IMR-90 (cell line): Measurements from ENCODE around the gene SPATA33. TPM values are rescaled to one million over a fixed set of nuclear protein-coding genes. Genes with fewer than 3 reads are reported as not detected.

Experiments
- ATAC-seq: fragments of 200-7000 bp; cut with Tn5 transposase; 2 replicates; pipeline ENCODE4 v1.9.1; 2020; ENCODE audit warnings: low read depth, mild to moderate bottlenecking, moderate library complexity
- BruUV-seq: library from RNA; stranded (reverse); fragments of 400-500 nt; replicated peaks from 2 replicates; lab custom pipeline; 2021; lab: Mats Ljungman, UMichigan
- CTCF ChIA-PET: fragments of 300-600 bp; formaldehyde crosslinking; extraction: SDS; loops from one replicate; lab custom pipeline; 2021; ENCODE audit warnings: antibody characterized with exemption; lab: Yijun Ruan, JAX
- POLR2A ChIA-PET: fragments of 300-600 bp; sonication (Branson Sonifier 250); formaldehyde crosslinking; loops from one replicate; lab custom pipeline; 2022; ENCODE audit warnings: antibody characterized with exemption; ENCODE audit not compliant: unreplicated experiment; lab: Charles Lee
- DNase-seq: peaks from one replicate; pipeline ENCODE4 v3.0.0; 2013
- H2AFZ ChIP-seq: replicated peaks from 2 replicates; pipeline ENCODE3; 2013; ENCODE audit warnings: low read length, mild to moderate bottlenecking; ENCODE audit not compliant: poor library complexity
- H2AK5ac ChIP-seq: 2 replicates; pipeline ENCODE4 v1.6.1; 2013; ENCODE audit warnings: low read depth, low read length, inconsistent platforms
- H2AK9ac ChIP-seq: replicated peaks from 2 replicates; pipeline ENCODE3; 2013; ENCODE audit warnings: mild to moderate bottlenecking, low read depth, low read length, moderate library complexity; ENCODE audit not compliant: poor library complexity
- H2BK120ac ChIP-seq: 2 replicates; pipeline ENCODE4 v1.6.1; 2013; ENCODE audit warnings: low read depth, low read length, inconsistent platforms
- H2BK15ac ChIP-seq: 3 replicates; pipeline ENCODE4 v1.6.1; 2013; ENCODE audit warnings: low read depth, low read length, inconsistent platforms
- H2BK20ac ChIP-seq: 2 replicates; pipeline ENCODE4 v1.6.1; 2013; ENCODE audit warnings: low read depth, mild to moderate bottlenecking, inconsistent platforms, low read length, moderate library complexity
- H2BK5ac ChIP-seq: 2 replicates; pipeline ENCODE4 v1.6.1; 2013; ENCODE audit warnings: mild to moderate bottlenecking, low read depth, low read length, inconsistent platforms; ENCODE audit not compliant: poor library complexity, severe bottlenecking
- H3K14ac ChIP-seq: replicated peaks from 2 replicates; pipeline ENCODE4 v1.6.1; 2013; ENCODE audit warnings: low read depth, low read length, inconsistent platforms
- H3K18ac ChIP-seq: 2 replicates; pipeline ENCODE4 v1.6.1; 2013; ENCODE audit warnings: low read depth, low read length, control low read depth
- H3K23ac ChIP-seq: 2 replicates; pipeline ENCODE4 v1.6.1; 2013; ENCODE audit warnings: low read depth, low read length, inconsistent platforms
- H3K27ac ChIP-seq: 2 replicates; pipeline ENCODE4 v1.5.1; 2013; ENCODE audit warnings: mild to moderate bottlenecking, control low read depth, low read length; ENCODE audit not compliant: insufficient read depth
- H3K27me3 ChIP-seq: 2 replicates; pipeline ENCODE4 v1.6.1; 2013; ENCODE audit warnings: low read length; ENCODE audit not compliant: control insufficient read depth, insufficient read depth
- H3K36me3 ChIP-seq: 2 replicates; pipeline ENCODE4 v1.6.1; 2013; ENCODE audit warnings: low read length, mixed read lengths; ENCODE audit not compliant: control insufficient read depth, insufficient read depth
- H3K4ac ChIP-seq: 2 replicates; pipeline ENCODE4 v1.6.1; 2013; ENCODE audit warnings: low read depth, low read length, inconsistent platforms
- H3K4me1 ChIP-seq: 2 replicates; pipeline ENCODE4 v1.6.1; 2013; ENCODE audit warnings: low read length, mixed read lengths; ENCODE audit not compliant: control insufficient read depth, insufficient read depth
- H3K4me2 ChIP-seq: 2 replicates; pipeline ENCODE4 v1.6.1; 2013; ENCODE audit warnings: low read depth, mild to moderate bottlenecking, control low read depth, low read length, moderate library complexity
- H3K4me3 ChIP-seq: 2 replicates; pipeline ENCODE4 v1.5.1; 2013; ENCODE audit warnings: low read depth, mild to moderate bottlenecking, control low read depth, low read length, moderate library complexity; ENCODE audit not compliant: insufficient read depth
- H3K56ac ChIP-seq: 2 replicates; pipeline ENCODE4 v1.6.1; 2013; ENCODE audit warnings: low read length, inconsistent platforms; ENCODE audit not compliant: insufficient read depth; ENCODE audit errors: extremely low read depth
- H3K79me1 ChIP-seq, 2 experiments: 2 replicates each; pipeline ENCODE4 v1.6.1; 2013; ENCODE audit warnings: low read length in 2 of 2, inconsistent platforms in 1 of 2, low read depth in 1 of 2
- H3K9ac ChIP-seq: 2 replicates; pipeline ENCODE4 v1.6.1; 2013; ENCODE audit warnings: low read depth, low read length, control low read depth
- H3K9me1 ChIP-seq: 2 replicates; pipeline ENCODE4 v1.6.1; 2013; ENCODE audit warnings: low read length, inconsistent platforms; ENCODE audit not compliant: insufficient read depth
- H3K9me3 ChIP-seq: 2 replicates; pipeline ENCODE4 v1.6.1; 2013; ENCODE audit warnings: low read length; ENCODE audit not compliant: control insufficient read depth, insufficient read depth
- H4K20me1 ChIP-seq: 2 replicates; pipeline ENCODE4 v1.6.1; 2013; ENCODE audit warnings: low read length, inconsistent platforms; ENCODE audit not compliant: insufficient read depth
- H4K5ac ChIP-seq: 2 replicates; pipeline ENCODE4 v1.6.1; 2013; ENCODE audit warnings: mild to moderate bottlenecking, low read depth, low read length, control low read depth
- H4K8ac ChIP-seq, 2 experiments: 2 replicates each; pipeline ENCODE4 v1.6.1; 2013; ENCODE audit warnings: low read depth in 2 of 2, low read length in 2 of 2, control low read depth in 1 of 2, inconsistent platforms in 1 of 2
- H4K91ac ChIP-seq: 2 replicates; pipeline ENCODE4 v1.6.1; 2013; ENCODE audit warnings: low read depth, low read length, inconsistent platforms; ENCODE audit not compliant: insufficient read depth
- BHLHE40 ChIP-seq: fragments of 150-350 bp; IDR thresholded peaks from 2 replicates; pipeline ENCODE4 v1.6.1; 2016; ENCODE audit warnings: mild to moderate bottlenecking, low read depth, low read length
- CEBPB ChIP-seq: IDR thresholded peaks from 2 replicates; pipeline ENCODE4 v1.6.1; 2012; ENCODE audit warnings: low read depth, low read length, improper control_type of control experiment
- CHD1 ChIP-seq: IDR thresholded peaks from 2 replicates; pipeline ENCODE4 v1.6.1; 2012; ENCODE audit warnings: low read depth, low read length, improper control_type of control experiment
- ELK1 ChIP-seq: fragments of 150-350 bp; IDR thresholded peaks from 2 replicates; pipeline ENCODE4 v1.6.1; 2016; ENCODE audit warnings: low read depth, mild to moderate bottlenecking, low read length, moderate library complexity, borderline replicate concordance
- FOS ChIP-seq: fragments of 150-350 bp; IDR thresholded peaks from 2 replicates; pipeline ENCODE4 v1.6.1; 2016; ENCODE audit warnings: low read depth, low read length
- MAFK ChIP-seq: IDR thresholded peaks from 2 replicates; pipeline ENCODE4 v1.6.1; 2012; ENCODE audit warnings: low read depth, low read length, improper control_type of control experiment
- MAZ ChIP-seq: IDR thresholded peaks from 2 replicates; pipeline ENCODE4 v1.6.1; 2012; ENCODE audit warnings: low read depth, mild to moderate bottlenecking, low read length, improper control_type of control experiment, moderate library complexity, borderline replicate concordance
- MXI1 ChIP-seq: IDR thresholded peaks from 2 replicates; pipeline ENCODE4 v1.6.1; 2012; ENCODE audit warnings: low read depth, mild to moderate bottlenecking, low read length, moderate library complexity, borderline replicate concordance
- NFE2L2 ChIP-seq: fragments of 150-350 bp; IDR thresholded peaks from 2 replicates; pipeline ENCODE4 v1.6.1; 2016; ENCODE audit warnings: low read depth, mild to moderate bottlenecking, low read length
- POLR2A ChIP-seq: IDR thresholded peaks from 2 replicates; pipeline ENCODE4 v1.6.1; 2012; ENCODE audit warnings: mild to moderate bottlenecking, low read depth, low read length
- RCOR1 ChIP-seq: IDR thresholded peaks from 2 replicates; pipeline ENCODE4 v1.6.1; 2012; ENCODE audit warnings: mild to moderate bottlenecking, low read length, improper control_type of control experiment; ENCODE audit not compliant: insufficient replicate concordance
- RFX5 ChIP-seq: IDR thresholded peaks from 2 replicates; pipeline ENCODE4 v1.8.0; 2012; ENCODE audit warnings: low read depth, mild to moderate bottlenecking, low read length, moderate library complexity
- SMC3 ChIP-seq: fragments of 150-350 bp; IDR thresholded peaks from 2 replicates; pipeline ENCODE4 v1.6.1; 2016; ENCODE audit warnings: low read depth, mild to moderate bottlenecking, antibody characterized with exemption, low read length, moderate library complexity
- USF2 ChIP-seq: fragments of 150-350 bp; IDR thresholded peaks from 2 replicates; pipeline ENCODE4 v1.6.1; 2017; ENCODE audit warnings: mild to moderate bottlenecking, antibody characterized with exemption, low read length, low read depth
- whole genome bisulfite sequencing, 2 experiments: methylation state at CpG; one replicate each; pipeline versions ENCODE4 v1.1.5 to v1.1.7; 2013; ENCODE audit warnings: missing lambda C conversion rate in 2 of 2; ENCODE audit not compliant: insufficient read length in 1 of 2; ENCODE audit errors: extremely low coverage in 2 of 2; 5-methylcytosine and 5-hydroxymethylcytosine counted together
- dilution Hi-C: fragments of 300-500 bp; cut with HindIII; formaldehyde crosslinking; loops from one replicate; pipeline ENCODE4 v1.14.3; 2018; ENCODE audit warnings: low sequenced_read_pairs; ENCODE audit not compliant: unreplicated experiment
- in situ Hi-C: fragments of 300-500 bp; cut with MboI; formaldehyde crosslinking; loops from 3 replicates; pipeline ENCODE4 v1.14.3; 2019; ENCODE audit warnings: low sequenced_read_pairs, inconsistent platforms, mixed read lengths
- intact Hi-C: fragments of 100-400 bp; cut with micrococcal nuclease; formaldehyde crosslinking; loops from 2 replicates; pipeline ENCODE4 v1.10.0; 2022
- polyA plus RNA-seq, 3 experiments: library from polyadenylated mRNA; depleted of rRNA; stranded (reverse); fragments of >200 nt; gene quantifications; 2 replicates each; pipeline ENCODE4 v1.2.3, GENCODE V29; 2012; ENCODE audit warnings: low replicate concordance in 1 of 3
- total RNA-seq: library from RNA; depleted of rRNA; stranded (reverse); fragments of >200 nt; gene quantifications from 2 replicates; pipeline ENCODE4 v1.2.3, GENCODE V29; 2012
- TF ChIP-seq, protein P1 (sequence below): conservative IDR thresholded peaks from 2 replicates; pipeline ENCODE4 v1.5.1; 2012; ENCODE audit warnings: mild to moderate bottlenecking, low read depth, low read length, improper control_type of control experiment

The SPATA33 gene
- total and polyA plus RNA-seq, 2 of the 4 experiments (the other 2 are of a cell fraction), result 0.90 to 3.4 TPM

DNA sequence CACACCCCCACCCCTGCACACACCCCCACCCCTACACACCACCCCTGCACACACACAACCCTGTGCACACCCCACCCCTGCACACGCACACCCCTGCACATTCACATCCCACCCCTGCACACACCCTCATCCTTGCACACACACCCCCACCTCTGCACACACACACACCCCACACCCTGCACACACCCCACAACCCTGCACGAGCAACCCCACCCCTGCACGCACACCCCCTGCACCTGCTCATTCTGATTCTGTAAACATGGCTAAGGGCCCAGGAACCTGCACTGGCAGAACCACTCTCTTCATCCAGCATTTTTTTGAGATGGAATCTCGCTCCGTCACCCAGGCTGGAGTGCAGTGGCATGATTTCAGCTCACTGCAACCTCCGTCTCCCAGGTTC is 18.3 kb upstream of the SPATA33 start:
- Histone ChIP-seq H3K9me1 (no peaks in the 10 kb centered on the region), H4K5ac (no peak overlapping the region), H3K4me1 (peaks cover 2% of the 10 kb centered on the region; the same call in 1 of the 2 replicates), H3K27me3 (peaks cover under 1% of the 10 kb centered on the region; the same call in 1 of the 2 replicates), H4K8ac (no peak overlapping the region), H3K4me2 (no peak overlapping the region), H2BK5ac (no peak overlapping the region), H3K23ac (no peak overlapping the region), H3K18ac (no peak overlapping the region), H4K91ac (no peak overlapping the region), H2AK9ac (no peak overlapping the region), H2BK20ac (no peak overlapping the region), H3K4ac (no peak overlapping the region), H2BK15ac (no peak overlapping the region), H3K9ac (no peak overlapping the region), H3K4me3 (no peak overlapping the region), H3K9me3 (no peaks in the 10 kb centered on the region), H2AK5ac (no peak overlapping the region), H4K20me1 (no peaks in the 10 kb centered on the region; the same call in 1 of the 2 replicates), H2BK120ac (no peak overlapping the region), H2AFZ (no peak overlapping the region), H3K36me3 (peaks cover 5% of the 10 kb centered on the region; the same call in 1 of the 2 replicates), H3K79me1 (peaks cover 0 to 3% of the 10 kb centered on the region in 2 experiments; a peak in 1 of 4 replicates), H3K27ac (no peak overlapping the region), H3K56ac (no peak overlapping the region), H3K14ac (no peak overlapping the region)
- CTCF ChIA-PET, result no interaction called here
- intact Hi-C loops (no loop called here), in situ Hi-C loops (no loop called here), dilution Hi-C loops (no loop called here)
- no peak for ATAC-seq
- no peak for DNase-seq
- no TSS peak for BruUV-seq
- WGBS, 2 experiments, result 82% methylated on average over 5 of the region's 6 CpGs; no CpG with 5 or more reads in 1 of the 2 experiments
- POLR2A ChIA-PET, result no interaction called here
- no peak for TF ChIP-seq MAZ
- TF ChIP-seq RFX5, result no peak
- no peak for TF ChIP-seq SMC3
- TF ChIP-seq CEBPB, result no peak
- no peak for TF ChIP-seq USF2
- no peak for TF ChIP-seq BHLHE40
- no peak for TF ChIP-seq POLR2A
- no peak for TF ChIP-seq MAFK
- no peak for TF ChIP-seq MXI1
- TF ChIP-seq CHD1, result no peak
- no peak for TF ChIP-seq FOS
- TF ChIP-seq NFE2L2, result no peak
- no peak for TF ChIP-seq RCOR1
- TF ChIP-seq, protein P1, sequence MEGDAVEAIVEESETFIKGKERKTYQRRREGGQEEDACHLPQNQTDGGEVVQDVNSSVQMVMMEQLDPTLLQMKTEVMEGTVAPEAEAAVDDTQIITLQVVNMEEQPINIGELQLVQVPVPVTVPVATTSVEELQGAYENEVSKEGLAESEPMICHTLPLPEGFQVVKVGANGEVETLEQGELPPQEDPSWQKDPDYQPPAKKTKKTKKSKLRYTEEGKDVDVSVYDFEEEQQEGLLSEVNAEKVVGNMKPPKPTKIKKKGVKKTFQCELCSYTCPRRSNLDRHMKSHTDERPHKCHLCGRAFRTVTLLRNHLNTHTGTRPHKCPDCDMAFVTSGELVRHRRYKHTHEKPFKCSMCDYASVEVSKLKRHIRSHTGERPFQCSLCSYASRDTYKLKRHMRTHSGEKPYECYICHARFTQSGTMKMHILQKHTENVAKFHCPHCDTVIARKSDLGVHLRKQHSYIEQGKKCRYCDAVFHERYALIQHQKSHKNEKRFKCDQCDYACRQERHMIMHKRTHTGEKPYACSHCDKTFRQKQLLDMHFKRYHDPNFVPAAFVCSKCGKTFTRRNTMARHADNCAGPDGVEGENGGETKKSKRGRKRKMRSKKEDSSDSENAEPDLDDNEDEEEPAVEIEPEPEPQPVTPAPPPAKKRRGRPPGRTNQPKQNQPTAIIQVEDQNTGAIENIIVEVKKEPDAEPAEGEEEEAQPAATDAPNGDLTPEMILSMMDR, result no peak
- TF ChIP-seq ELK1, result no peak
